Activated naive CD8-positive, alpha-beta T cell treated with anti-CD3 and anti-CD28 coated beads, Interleukin-2, amount 10 ng/mL, durations not matched to agents 7 days and 5 days (primary cell): ENCODE data around the gene STK26. TPM values are rescaled to one million over a fixed set of nuclear protein-coding genes. Genes with fewer than 3 reads are reported as not detected.
"Not testable (repeated sequence)": the region's sequence is repeated elsewhere in the genome, so short reads cannot be mapped to it uniquely, and the experiment has no call there.

Source experiments
- ATAC-seq: fragments of 150-1000 bp; cut with Tn5 transposase; one replicate; pipeline ENCODE4 v1.10.0; 2021; ENCODE audit warnings: low read depth, moderate library complexity
- POLR2A ChIA-PET: fragments of 350-600 bp; sonication (Branson Sonifier 250); formaldehyde crosslinking; loops from one replicate; lab custom pipeline; 2021; ENCODE audit warnings: antibody characterized with exemption; lab: Charles Lee
- DNase-seq: peaks from one replicate; pipeline ENCODE4 v3.0.0; 2021
- H3K27ac Mint-ChIP-seq: one replicate; pipeline ENCODE4 v1.8.0; 2022; ENCODE audit warnings: mild to moderate bottlenecking, mixed read lengths
- H3K27me3 Mint-ChIP-seq: one replicate; pipeline ENCODE4 v1.8.0; 2022; ENCODE audit warnings: mild to moderate bottlenecking, moderate library complexity, mixed read lengths
- H3K36me3 Mint-ChIP-seq: one replicate; pipeline ENCODE4 v1.8.0; 2021; ENCODE audit warnings: mild to moderate bottlenecking, mixed read lengths
- H3K4me1 Mint-ChIP-seq: one replicate; pipeline ENCODE4 v1.8.0; 2021; ENCODE audit warnings: mixed read lengths
- H3K4me3 Mint-ChIP-seq: one replicate; pipeline ENCODE4 v1.8.0; 2022; ENCODE audit warnings: mild to moderate bottlenecking, moderate library complexity, mixed read lengths
- H3K9me3 Mint-ChIP-seq: one replicate; pipeline ENCODE4 v1.8.0; 2021; ENCODE audit warnings: mixed read lengths
- total RNA-seq, 2 experiments: library from RNA; stranded (reverse); gene quantifications; one replicate each; pipeline ENCODE4 v1.2.3, GENCODE V29; 2021

STK26 gene
- total RNA-seq, 2 experiments from 2014 or later: 52.7 to 54.0 TPM

GRCh38 chrX:132045456-132045855 is 22.4 kb downstream of the STK26 start:
- POLR2A ChIA-PET: no interaction called here
- ATAC-seq (no peak), DNase-seq (no peak)
- Mint-ChIP-seq H3K27me3 (no peaks in the 10 kb centered on the region), H3K4me3 (no peak overlapping the region), H3K4me1 (peaks cover 6% of the 10 kb centered on the region), H3K27ac (no peak overlapping the region), H3K9me3 (no peaks in the 10 kb centered on the region), H3K36me3 (peaks cover 8% of the 10 kb centered on the region)

- POLR2A ChIA-PET: no interaction called here
Observed at GRCh38 chrX:132046533-132046932, 23.4 kb downstream of the STK26 start.

GRCh38 chrX:132051778-132052177 is 28.7 kb downstream of the STK26 start:
- DNase-seq, H3K27me3 Mint-ChIP-seq, H3K9me3 Mint-ChIP-seq, POLR2A ChIA-PET, ATAC-seq, H3K27ac Mint-ChIP-seq, H3K4me3 Mint-ChIP-seq, H3K4me1 Mint-ChIP-seq: not testable (repeated sequence)
- H3K36me3 Mint-ChIP-seq: peaks cover 17% of the 10 kb centered on the region

More at GRCh38 chrX:132046533-132046932, 23.4 kb downstream of the STK26 start:
- Mint-ChIP-seq H3K27ac (no peak overlapping the region), H3K4me1 (peaks cover 6% of the 10 kb centered on the region), H3K4me3 (no peak overlapping the region), H3K27me3 (no peaks in the 10 kb centered on the region), H3K9me3 (no peaks in the 10 kb centered on the region), H3K36me3 (peaks cover 12% of the 10 kb centered on the region)
- ATAC-seq (no peak), DNase-seq (no peak)

- POLR2A ChIA-PET: no interaction called here
- ATAC-seq: no peak
- H3K27me3 Mint-ChIP-seq: no peaks in the 10 kb centered on the region
- H3K4me3 Mint-ChIP-seq: no peak overlapping the region
- no peak overlapping the region for H3K27ac Mint-ChIP-seq
- peaks cover 2% of the 10 kb centered on the region for H3K4me1 Mint-ChIP-seq
- no peak for DNase-seq
- peaks cover 10% of the 10 kb centered on the region for H3K36me3 Mint-ChIP-seq
- H3K9me3 Mint-ChIP-seq: no peaks in the 10 kb centered on the region
Observed at GRCh38 chrX:132058050-132058449, 34.9 kb downstream of the STK26 start.

- H3K9me3 Mint-ChIP-seq: no peaks in the 10 kb centered on the region
- DNase-seq (no peak), ATAC-seq (no peak)
- H3K27ac Mint-ChIP-seq: no peak overlapping the region
- H3K4me3 Mint-ChIP-seq: no peak overlapping the region
- peaks cover 10% of the 10 kb centered on the region for H3K36me3 Mint-ChIP-seq
- H3K4me1 Mint-ChIP-seq: peaks cover 2% of the 10 kb centered on the region
- no peaks in the 10 kb centered on the region for H3K27me3 Mint-ChIP-seq
- POLR2A ChIA-PET: no interaction called here
Observed at GRCh38 chrX:132058975-132059374, 35.9 kb downstream of the STK26 start.

GRCh38 chrX:132059973-132060540 is 37.0 kb downstream of the STK26 start:
- H3K27me3 Mint-ChIP-seq: no peaks in the 10 kb centered on the region
- H3K36me3 Mint-ChIP-seq: peaks cover 10% of the 10 kb centered on the region
- no peak overlapping the region for H3K27ac Mint-ChIP-seq
- DNase-seq: no peak
- ATAC-seq: no peak
- peaks cover 2% of the 10 kb centered on the region for H3K4me1 Mint-ChIP-seq
- H3K9me3 Mint-ChIP-seq: no peaks in the 10 kb centered on the region
- POLR2A ChIA-PET: no interaction called here
- H3K4me3 Mint-ChIP-seq: no peak overlapping the region

- Mint-ChIP-seq H3K27me3 (no peaks in the 10 kb centered on the region), H3K4me3 (no peak overlapping the region), H3K36me3 (peaks cover 7% of the 10 kb centered on the region), H3K9me3 (no peaks in the 10 kb centered on the region), H3K4me1 (peaks cover 2% of the 10 kb centered on the region), H3K27ac (no peak overlapping the region)
- DNase-seq (no peak), ATAC-seq (no peak)
- POLR2A ChIA-PET: no interaction called here
Observed at GRCh38 chrX:132063334-132063733, 40.2 kb downstream of the STK26 start.

- DNase-seq (no peak), ATAC-seq (no peak)
- Mint-ChIP-seq H3K27ac (no peak overlapping the region), H3K9me3 (no peaks in the 10 kb centered on the region), H3K27me3 (no peaks in the 10 kb centered on the region), H3K4me3 (no peak overlapping the region), H3K36me3 (peaks cover 9% of the 10 kb centered on the region), H3K4me1 (peaks cover 2% of the 10 kb centered on the region)
- POLR2A ChIA-PET: no interaction called here
Observed at GRCh38 chrX:132063862-132064261, 40.8 kb downstream of the STK26 start.

- DNase-seq: no peak
- ATAC-seq: no peak
- H3K27me3 Mint-ChIP-seq: no peaks in the 10 kb centered on the region
- peaks cover 2% of the 10 kb centered on the region for H3K36me3 Mint-ChIP-seq
- H3K4me3 Mint-ChIP-seq: no peak overlapping the region
- POLR2A ChIA-PET: no interaction called here
- H3K9me3 Mint-ChIP-seq: no peaks in the 10 kb centered on the region
- H3K4me1 Mint-ChIP-seq: no peaks in the 10 kb centered on the region
- no peak overlapping the region for H3K27ac Mint-ChIP-seq
Observed at GRCh38 chrX:132068405-132068804, 45.3 kb downstream of the STK26 start.

- DNase-seq: no peak
Observed at GRCh38 chrX:132071254-132071653, 48.2 kb downstream of the STK26 start.

GRCh38 chrX:132077414-132077813 is 54.3 kb downstream of the STK26 start:
- peaks cover 1% of the 10 kb centered on the region for H3K4me1 Mint-ChIP-seq

More at GRCh38 chrX:132071254-132071653, 48.2 kb downstream of the STK26 start:
- Mint-ChIP-seq H3K27me3 (no peaks in the 10 kb centered on the region), H3K27ac (no peak overlapping the region), H3K9me3 (no peaks in the 10 kb centered on the region), H3K4me1 (no peaks in the 10 kb centered on the region), H3K36me3 (peaks cover 2% of the 10 kb centered on the region), H3K4me3 (no peak overlapping the region)
- no peak for ATAC-seq
- POLR2A ChIA-PET: no interaction called here

GRCh38 chrX:132077912-132078311 is 54.8 kb downstream of the STK26 start:
- ATAC-seq (no peak), DNase-seq (no peak)
- H3K27ac Mint-ChIP-seq: no peak overlapping the region
- H3K9me3 Mint-ChIP-seq: no peaks in the 10 kb centered on the region
- H3K4me1 Mint-ChIP-seq: peaks cover 1% of the 10 kb centered on the region
- peaks cover 3% of the 10 kb centered on the region for H3K36me3 Mint-ChIP-seq
- POLR2A ChIA-PET: no interaction called here
- H3K27me3 Mint-ChIP-seq: no peaks in the 10 kb centered on the region
- no peak overlapping the region for H3K4me3 Mint-ChIP-seq

More at GRCh38 chrX:132077414-132077813, 54.3 kb downstream of the STK26 start:
- Mint-ChIP-seq H3K36me3 (peaks cover 3% of the 10 kb centered on the region), H3K27me3 (no peaks in the 10 kb centered on the region), H3K9me3 (no peaks in the 10 kb centered on the region), H3K4me3 (no peak overlapping the region), H3K27ac (no peak overlapping the region)
- no peak for ATAC-seq
- POLR2A ChIA-PET: no interaction called here
- no peak for DNase-seq

GRCh38 chrX:132085786-132086185 is 62.7 kb downstream of the STK26 start:
- POLR2A ChIA-PET: no interaction called here
- DNase-seq (no peak), ATAC-seq (no peak)
- H3K27me3 Mint-ChIP-seq: peaks cover 7% of the 10 kb centered on the region
- H3K9me3 Mint-ChIP-seq: no peaks in the 10 kb centered on the region
- H3K4me3 Mint-ChIP-seq: no peak overlapping the region
- H3K36me3 Mint-ChIP-seq: no peaks in the 10 kb centered on the region
- H3K4me1 Mint-ChIP-seq: peaks cover 7% of the 10 kb centered on the region
- H3K27ac Mint-ChIP-seq: no peak overlapping the region

GRCh38 chrX:132086672-132087071 is 63.6 kb downstream of the STK26 start:
- Mint-ChIP-seq H3K36me3 (no peaks in the 10 kb centered on the region), H3K4me3 (no peak overlapping the region), H3K4me1 (peaks cover 11% of the 10 kb centered on the region), H3K9me3 (no peaks in the 10 kb centered on the region), H3K27me3 (peaks cover 7% of the 10 kb centered on the region), H3K27ac (no peak overlapping the region)
- ATAC-seq: no peak
- no peak for DNase-seq
- POLR2A ChIA-PET: no interaction called here
